Peyer's patch (tissue), 4 donors: ENCODE data around the gene CHST6.

ENCODE experiments used
- POLR2A ChIP-seq, 2 donors: fragments of 450-650 bp; IDR thresholded peaks; one replicate each; pipeline ENCODE4 v1.5.1; 2017; ENCODE audit warnings: antibody characterized with exemption in 2 of 2, mild to moderate bottlenecking in 2 of 2, moderate library complexity in 2 of 2
- TF ChIP-seq, protein P1 (sequence below), 6 experiments: fragments of 450-650 bp in 4 of 6; fragments of 200-600 bp in 2 of 6; sonication (generic) in 1 of 6; IDR thresholded peaks; one replicate each; pipeline ENCODE4 v1.5.1; 2017 to 2019; ENCODE audit warnings: antibody characterized with exemption in 6 of 6, mild to moderate bottlenecking in 3 of 6, moderate library complexity in 1 of 6

DNA sequence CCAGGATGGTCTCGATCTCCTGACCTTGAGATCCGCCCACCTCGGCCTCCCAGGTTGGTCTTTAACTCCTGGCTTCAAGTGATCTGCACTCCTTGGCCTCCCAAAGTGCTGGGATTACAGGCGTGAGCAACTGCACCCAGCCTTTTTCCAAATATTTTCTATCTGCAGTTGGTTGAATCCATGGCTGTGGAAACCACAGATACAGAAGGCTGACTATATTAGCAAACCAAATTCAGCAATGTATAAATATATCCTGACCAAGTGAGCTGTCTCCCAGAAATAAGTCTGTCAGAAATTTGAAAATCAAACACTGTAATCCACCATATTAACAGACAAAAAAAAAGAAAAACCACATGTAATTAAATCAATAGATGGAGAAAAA is 71.5 kb downstream of the CHST6 start:
- TF ChIP-seq, protein P1, sequence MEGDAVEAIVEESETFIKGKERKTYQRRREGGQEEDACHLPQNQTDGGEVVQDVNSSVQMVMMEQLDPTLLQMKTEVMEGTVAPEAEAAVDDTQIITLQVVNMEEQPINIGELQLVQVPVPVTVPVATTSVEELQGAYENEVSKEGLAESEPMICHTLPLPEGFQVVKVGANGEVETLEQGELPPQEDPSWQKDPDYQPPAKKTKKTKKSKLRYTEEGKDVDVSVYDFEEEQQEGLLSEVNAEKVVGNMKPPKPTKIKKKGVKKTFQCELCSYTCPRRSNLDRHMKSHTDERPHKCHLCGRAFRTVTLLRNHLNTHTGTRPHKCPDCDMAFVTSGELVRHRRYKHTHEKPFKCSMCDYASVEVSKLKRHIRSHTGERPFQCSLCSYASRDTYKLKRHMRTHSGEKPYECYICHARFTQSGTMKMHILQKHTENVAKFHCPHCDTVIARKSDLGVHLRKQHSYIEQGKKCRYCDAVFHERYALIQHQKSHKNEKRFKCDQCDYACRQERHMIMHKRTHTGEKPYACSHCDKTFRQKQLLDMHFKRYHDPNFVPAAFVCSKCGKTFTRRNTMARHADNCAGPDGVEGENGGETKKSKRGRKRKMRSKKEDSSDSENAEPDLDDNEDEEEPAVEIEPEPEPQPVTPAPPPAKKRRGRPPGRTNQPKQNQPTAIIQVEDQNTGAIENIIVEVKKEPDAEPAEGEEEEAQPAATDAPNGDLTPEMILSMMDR (IDR thresholded peaks at IDR 0.05): no peak
- no peak for TF ChIP-seq POLR2A (IDR thresholded peaks at IDR 0.05)
